Smooth muscle cell (in vitro differentiated cells): Measurements from ENCODE around the gene RNU7-1. TPM values are rescaled to one million over a fixed set of nuclear protein-coding genes. Genes with fewer than 3 reads are reported as not detected.

ENCODE experiments used
- DNase-seq: peaks from one replicate; lab custom pipeline; 2025; ENCODE audit not compliant: unreplicated experiment; lab: John Stamatoyannopoulos, UW
- H2AFZ ChIP-seq: fragments of 200-600 bp; sonication (generic); 2 replicates; pipeline ENCODE4 v1.6.0; 2016; ENCODE audit warnings: antibody characterized with exemption, low read depth, mild to moderate bottlenecking
- H3F3A ChIP-seq: fragments of 200-600 bp; sonication (generic); 2 replicates; pipeline ENCODE4 v1.6.0; 2017; ENCODE audit warnings: antibody characterized with exemption, low read depth
- H3K27ac ChIP-seq: fragments of 200-600 bp; sonication (generic); 2 replicates; pipeline ENCODE4 v1.5.1; 2016; ENCODE audit warnings: low read depth, mild to moderate bottlenecking
- H3K27me3 ChIP-seq: fragments of 200-600 bp; sonication (generic); 2 replicates; pipeline ENCODE4 v1.6.1; 2016; ENCODE audit warnings: low read depth, mild to moderate bottlenecking
- H3K36me3 ChIP-seq: fragments of 200-600 bp; sonication (generic); 2 replicates; pipeline ENCODE4 v1.5.1; 2016; ENCODE audit warnings: low read depth
- H3K4me1 ChIP-seq: fragments of 200-600 bp; sonication (generic); 2 replicates; pipeline ENCODE4 v1.5.1; 2016; ENCODE audit warnings: low read depth
- H3K4me2 ChIP-seq: fragments of 200-600 bp; sonication (generic); 2 replicates; pipeline ENCODE4 v1.6.0; 2016; ENCODE audit warnings: mild to moderate bottlenecking
- H3K4me3 ChIP-seq: fragments of 200-600 bp; sonication (generic); 2 replicates; pipeline ENCODE4 v1.5.1; 2016; ENCODE audit warnings: mild to moderate bottlenecking
- H3K79me2 ChIP-seq: fragments of 200-600 bp; sonication (generic); 2 replicates; pipeline ENCODE4 v1.6.0; 2016; ENCODE audit warnings: low read depth, mild to moderate bottlenecking
- H3K9ac ChIP-seq: fragments of 200-600 bp; sonication (generic); 2 replicates; pipeline ENCODE4 v1.6.0; 2016; ENCODE audit warnings: low read depth
- H3K9me3 ChIP-seq: fragments of 200-600 bp; sonication (generic); replicated peaks from 2 replicates; pipeline ENCODE4 v1.5.1; 2016; ENCODE audit warnings: low read depth
- H4K20me1 ChIP-seq: fragments of 200-600 bp; sonication (generic); 2 replicates; pipeline ENCODE4 v1.6.0; 2016; ENCODE audit warnings: low read depth
- CTCF ChIP-seq: fragments of 200-600 bp; sonication (generic); IDR thresholded peaks from 2 replicates; pipeline ENCODE4 v1.5.1; 2017; ENCODE audit warnings: borderline replicate concordance, mild to moderate bottlenecking, antibody characterized with exemption; ENCODE audit not compliant: insufficient read depth, poor library complexity, severe bottlenecking
- WGBS: methylation state at CpG from one replicate; pipeline ENCODE4 v1.1.7; 2016; ENCODE audit warnings: low lambda C conversion rate; 5-methylcytosine and 5-hydroxymethylcytosine counted together
- polyA plus RNA-seq: library from polyadenylated mRNA; unstranded; fragments of >200 nt; fragmentation: Nextera tagmentation; extraction: Ambion mirVana; gene quantifications from 2 replicates; pipeline ENCODE4 v1.2.1, GENCODE V29; 2016
- total RNA-seq: library from RNA; depleted of rRNA; stranded (reverse); fragments of >200 nt; gene quantifications from 2 replicates; pipeline ENCODE4 v1.2.3, GENCODE V29; 2014

RNU7-1 gene
- total and polyA plus RNA-seq, 2 experiments from 2014 or later, result not detected

GRCh38 chr12:6980740-6981139 is 37.1 kb downstream of the RNU7-1 start:
- Histone ChIP-seq H4K20me1 (no peaks in the 10 kb centered on the region), H3K4me3 (no peak overlapping the region), H2AFZ (no peak overlapping the region), H3K4me1 (no peaks in the 10 kb centered on the region), H3K79me2 (no peaks in the 10 kb centered on the region), H3K27me3 (no peaks in the 10 kb centered on the region), H3F3A (no peaks in the 10 kb centered on the region), H3K27ac (no peak overlapping the region), H3K9ac (no peak overlapping the region), H3K4me2 (no peak overlapping the region), H3K36me3 (no peaks in the 10 kb centered on the region), H3K9me3 (no peaks in the 10 kb centered on the region)
- TF ChIP-seq CTCF, result no peak
- DNase-seq, result no peak

GRCh38 chr12:6981152-6982052 is 37.8 kb downstream of the RNU7-1 start:
- H4K20me1 ChIP-seq, result no peaks in the 10 kb centered on the region
- TF ChIP-seq CTCF, result no peak
- no peak for DNase-seq
- H3K79me2 ChIP-seq, result no peaks in the 10 kb centered on the region
- no peaks in the 10 kb centered on the region for H3K36me3 ChIP-seq
- H3K4me2 ChIP-seq, result no peak overlapping the region
- no peak overlapping the region for H3K27ac ChIP-seq
- no peaks in the 10 kb centered on the region for H3K4me1 ChIP-seq
- no peak overlapping the region for H3K4me3 ChIP-seq
- H3K9ac ChIP-seq, result no peak overlapping the region
- no peaks in the 10 kb centered on the region for H3K9me3 ChIP-seq
- H3K27me3 ChIP-seq, result no peaks in the 10 kb centered on the region
- WGBS, result 98% methylated on average over 10 of the region's 10 CpGs
- H2AFZ ChIP-seq, result no peak overlapping the region
- no peaks in the 10 kb centered on the region for H3F3A ChIP-seq

- TF ChIP-seq CTCF, result no peak
These were observed 38.9 kb downstream of the RNU7-1 start for GRCh38 chr12:6982532-6982931.

More at GRCh38 chr12:6982532-6982931, 38.9 kb downstream of the RNU7-1 start:
- H3F3A ChIP-seq, result no peaks in the 10 kb centered on the region
- no peak overlapping the region for H3K4me3 ChIP-seq
- H2AFZ ChIP-seq, result no peak overlapping the region
- H3K79me2 ChIP-seq, result no peaks in the 10 kb centered on the region
- H3K9ac ChIP-seq, result no peak overlapping the region
- no peaks in the 10 kb centered on the region for H3K36me3 ChIP-seq
- no peaks in the 10 kb centered on the region for H3K9me3 ChIP-seq
- no peak for DNase-seq
- H3K27ac ChIP-seq, result no peak overlapping the region
- H3K4me1 ChIP-seq, result no peaks in the 10 kb centered on the region
- no peaks in the 10 kb centered on the region for H4K20me1 ChIP-seq
- H3K27me3 ChIP-seq, result no peaks in the 10 kb centered on the region
- no peak overlapping the region for H3K4me2 ChIP-seq
- 91% methylated on average over 7 of the region's 7 CpGs for WGBS
